ENCODE results near the gene AJUBA.

AJUBA gene

GRCh38 chr14:22981090-22981875 lies 1.1 kb downstream of the AJUBA start:
- H3K9me3 ChIP-seq (ENCODE audit: control insufficient read depth, insufficient read depth, low read length), result no peaks in the 10 kb centered on the region
- peaks cover 13% of the 10 kb centered on the region for H3K4me1 ChIP-seq (ENCODE audit: control insufficient read depth, insufficient read depth, low read length)
- no peak overlapping the region for H3K27ac ChIP-seq (ENCODE audit: low read length)
- no peak for DNase-seq (ENCODE audit: low read depth, low spot score)
- H3K4me3 ChIP-seq (ENCODE audit: low read length), result peak overlapping the region; percentile 59
- no peaks in the 10 kb centered on the region; the same call in 1 of the 2 replicates for H3K36me3 ChIP-seq (ENCODE audit: control insufficient read depth, insufficient read depth, low read length)
- no CpG with 5 or more reads among the region's 76 CpGs for WGBS (ENCODE audit: insufficient coverage, insufficient read length)
- H3K27me3 ChIP-seq (ENCODE audit: control insufficient read depth, insufficient read depth, low read length), result no peaks in the 10 kb centered on the region

DNA sequence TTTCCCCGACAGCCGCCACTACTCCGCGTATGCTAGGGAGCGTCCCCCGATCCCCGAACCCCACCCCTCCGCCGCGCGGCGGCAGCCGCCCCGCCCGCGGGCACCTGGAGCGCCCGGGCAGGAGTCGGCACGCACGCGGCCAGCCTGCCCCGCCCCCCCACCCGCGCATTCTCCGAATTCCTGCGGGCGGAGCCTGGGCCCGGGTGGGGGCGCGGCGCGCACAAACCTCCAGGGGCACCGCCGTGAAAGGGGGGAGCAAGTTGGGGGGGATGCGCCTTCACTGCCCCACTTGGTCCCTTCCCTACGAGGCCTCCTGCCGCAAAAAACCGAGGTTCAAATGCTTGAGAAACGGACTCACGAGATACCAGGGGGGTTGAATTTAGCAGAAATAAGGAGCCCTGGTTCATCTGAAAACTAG lies 1.7 kb downstream of the AJUBA start:
- Histone ChIP-seq H3K9me3 (ENCODE audit: control insufficient read depth, insufficient read depth, low read length) (no peaks in the 10 kb centered on the region), H3K27me3 (ENCODE audit: control insufficient read depth, insufficient read depth, low read length) (no peaks in the 10 kb centered on the region), H3K4me1 (ENCODE audit: control insufficient read depth, insufficient read depth, low read length) (peaks cover 13% of the 10 kb centered on the region), H3K36me3 (ENCODE audit: control insufficient read depth, insufficient read depth, low read length) (no peaks in the 10 kb centered on the region; the same call in 1 of the 2 replicates), H3K4me3 (ENCODE audit: low read length) (peak overlapping the region; percentile 59), H3K27ac (ENCODE audit: low read length) (no peak overlapping the region)
- no peak for DNase-seq (ENCODE audit: low read depth, low spot score)
- WGBS (ENCODE audit: insufficient coverage, insufficient read length), result no CpG with 5 or more reads among the region's 41 CpGs

GRCh38 chr14:22979748-22980392 lies 2.5 kb downstream of the AJUBA start:
- peak overlapping the region; percentile 59; the same call in 1 of the 2 replicates for H3K4me3 ChIP-seq (ENCODE audit: low read length)
- no peaks in the 10 kb centered on the region; the same call in 1 of the 2 replicates for H3K36me3 ChIP-seq (ENCODE audit: control insufficient read depth, insufficient read depth, low read length)
- DNase-seq (ENCODE audit: low read depth, low spot score), result no peak
- peaks cover 13% of the 10 kb centered on the region for H3K4me1 ChIP-seq (ENCODE audit: control insufficient read depth, insufficient read depth, low read length)
- H3K27me3 ChIP-seq (ENCODE audit: control insufficient read depth, insufficient read depth, low read length), result no peaks in the 10 kb centered on the region
- no peaks in the 10 kb centered on the region for H3K9me3 ChIP-seq (ENCODE audit: control insufficient read depth, insufficient read depth, low read length)
- no CpG with 5 or more reads among the region's 8 CpGs for WGBS (ENCODE audit: insufficient coverage, insufficient read length)
- H3K27ac ChIP-seq (ENCODE audit: low read length), result no peak overlapping the region

GRCh38 chr14:22978981-22979671 lies 3.2 kb downstream of the AJUBA start:
- no peaks in the 10 kb centered on the region for H3K9me3 ChIP-seq (ENCODE audit: control insufficient read depth, insufficient read depth, low read length)
- WGBS (ENCODE audit: insufficient coverage, insufficient read length), result no CpG with 5 or more reads among the region's 5 CpGs
- peaks cover 5% of the 10 kb centered on the region for H3K36me3 ChIP-seq (ENCODE audit: control insufficient read depth, insufficient read depth, low read length)
- H3K4me3 ChIP-seq (ENCODE audit: low read length), result no peak overlapping the region
- DNase-seq (ENCODE audit: low read depth, low spot score), result no peak
- no peak overlapping the region for H3K27ac ChIP-seq (ENCODE audit: low read length)
- peaks cover 13% of the 10 kb centered on the region for H3K4me1 ChIP-seq (ENCODE audit: control insufficient read depth, insufficient read depth, low read length)
- H3K27me3 ChIP-seq (ENCODE audit: control insufficient read depth, insufficient read depth, low read length), result no peaks in the 10 kb centered on the region

DNA sequence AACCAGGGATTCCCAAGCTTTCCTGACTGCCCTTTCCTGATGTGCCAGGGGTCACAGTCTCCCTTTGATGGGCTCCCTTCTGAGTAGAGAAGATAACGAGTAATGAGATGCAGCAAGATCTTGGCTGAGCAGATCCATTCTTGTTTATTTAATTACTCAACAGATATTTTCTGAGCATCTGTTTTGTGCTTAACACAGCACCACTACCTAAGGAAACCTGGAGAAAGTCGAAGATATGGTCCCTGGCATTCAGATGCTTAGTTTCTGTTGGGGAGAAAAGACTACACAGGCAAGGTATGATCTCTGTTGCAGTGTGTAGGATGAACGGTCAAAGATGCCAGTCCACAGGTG lies 3.9 kb downstream of the AJUBA start:
- Histone ChIP-seq H3K4me3 (ENCODE audit: low read length) (no peak overlapping the region), H3K4me1 (ENCODE audit: control insufficient read depth, insufficient read depth, low read length) (peaks cover 13% of the 10 kb centered on the region), H3K9me3 (ENCODE audit: control insufficient read depth, insufficient read depth, low read length) (no peaks in the 10 kb centered on the region), H3K27me3 (ENCODE audit: control insufficient read depth, insufficient read depth, low read length) (no peaks in the 10 kb centered on the region), H3K27ac (ENCODE audit: low read length) (no peak overlapping the region), H3K36me3 (ENCODE audit: control insufficient read depth, insufficient read depth, low read length) (peaks cover 9% of the 10 kb centered on the region)
- WGBS (ENCODE audit: insufficient coverage, insufficient read length), result no CpG with 5 or more reads among the region's 3 CpGs
- no peak for DNase-seq (ENCODE audit: low read depth, low spot score)

DNA sequence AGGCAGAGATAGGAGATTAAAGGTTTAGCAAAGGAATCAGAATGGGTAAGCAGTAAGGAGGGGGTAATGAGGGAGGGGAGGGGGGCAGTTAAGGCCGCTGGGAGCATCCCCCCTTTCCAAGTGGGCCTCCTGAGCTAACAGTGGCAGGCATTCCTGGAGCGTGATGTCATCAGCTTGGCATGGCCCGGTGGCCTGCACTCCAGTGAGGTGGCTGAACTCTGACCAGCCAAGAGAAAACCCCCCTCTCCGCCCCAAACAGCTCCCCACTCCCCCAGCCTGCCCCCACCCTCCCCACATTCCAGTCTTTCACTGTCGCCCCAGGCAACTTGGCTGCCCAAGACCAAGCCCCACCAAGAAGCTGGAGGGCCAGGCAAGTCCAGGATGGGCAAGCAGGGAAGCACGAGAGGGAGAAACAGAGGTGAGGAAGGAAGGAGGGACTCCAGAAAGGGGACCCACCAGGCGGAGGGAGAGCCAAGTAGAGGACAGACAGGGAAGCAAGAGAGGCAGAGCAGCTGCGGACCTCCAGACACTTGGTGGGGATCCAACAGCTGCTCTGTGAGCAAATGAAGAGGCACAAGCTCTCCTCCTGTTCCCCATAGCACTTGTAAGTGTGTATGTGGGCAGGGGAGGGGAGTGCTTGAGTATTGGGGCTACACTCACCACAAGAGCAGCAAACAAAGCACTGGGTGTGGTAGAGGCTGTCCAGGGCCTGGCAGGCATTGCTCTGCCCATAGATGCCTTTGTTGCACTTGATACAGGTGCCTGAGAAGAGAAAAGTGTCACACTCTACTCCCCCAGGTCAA lies 4.5 kb downstream of the AJUBA start:
- H3K36me3 ChIP-seq (ENCODE audit: control insufficient read depth, insufficient read depth, low read length), result peaks cover 12% of the 10 kb centered on the region
- peaks cover 11% of the 10 kb centered on the region for H3K4me1 ChIP-seq (ENCODE audit: control insufficient read depth, insufficient read depth, low read length)
- H3K27ac ChIP-seq (ENCODE audit: low read length), result no peak overlapping the region
- H3K4me3 ChIP-seq (ENCODE audit: low read length), result no peak overlapping the region
- H3K9me3 ChIP-seq (ENCODE audit: control insufficient read depth, insufficient read depth, low read length), result no peaks in the 10 kb centered on the region
- WGBS (ENCODE audit: insufficient coverage, insufficient read length), result no CpG with 5 or more reads among the region's 8 CpGs
- peak; percentile 86 for DNase-seq (ENCODE audit: low read depth, low spot score)
- H3K27me3 ChIP-seq (ENCODE audit: control insufficient read depth, insufficient read depth, low read length), result no peaks in the 10 kb centered on the region

DNA sequence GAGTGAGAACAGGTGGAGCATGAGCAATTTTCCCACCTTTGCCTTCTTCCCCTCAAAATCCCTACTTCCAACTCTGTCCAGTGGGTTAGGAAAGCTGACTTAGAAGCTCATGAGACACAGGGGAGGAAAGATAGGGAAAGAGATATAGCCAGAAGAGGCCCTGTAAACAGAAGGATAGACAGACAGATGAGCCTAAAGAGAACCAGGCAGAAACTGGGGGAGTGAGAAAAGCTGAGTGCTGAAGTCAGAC lies 5.0 kb downstream of the AJUBA start:
- H3K4me3 ChIP-seq (ENCODE audit: low read length), result no peak overlapping the region
- no peaks in the 10 kb centered on the region for H3K27me3 ChIP-seq (ENCODE audit: control insufficient read depth, insufficient read depth, low read length)
- H3K9me3 ChIP-seq (ENCODE audit: control insufficient read depth, insufficient read depth, low read length), result no peaks in the 10 kb centered on the region
- H3K4me1 ChIP-seq (ENCODE audit: control insufficient read depth, insufficient read depth, low read length), result peaks cover 10% of the 10 kb centered on the region
- peaks cover 17% of the 10 kb centered on the region for H3K36me3 ChIP-seq (ENCODE audit: control insufficient read depth, insufficient read depth, low read length)
- no peak overlapping the region for H3K27ac ChIP-seq (ENCODE audit: low read length)
- DNase-seq (ENCODE audit: low read depth, low spot score), result no peak

GRCh38 chr14:22976620-22977433 lies 5.5 kb downstream of the AJUBA start:
- no CpG with 5 or more reads among the region's 6 CpGs for WGBS (ENCODE audit: insufficient coverage, insufficient read length)
- Histone ChIP-seq H3K4me1 (ENCODE audit: control insufficient read depth, insufficient read depth, low read length) (peaks cover 10% of the 10 kb centered on the region), H3K4me3 (ENCODE audit: low read length) (no peak overlapping the region)

GRCh38 chr14:22974530-22975313 lies 7.6 kb downstream of the AJUBA start:
- Histone ChIP-seq H3K36me3 (ENCODE audit: control insufficient read depth, insufficient read depth, low read length) (peaks cover 21% of the 10 kb centered on the region), H3K27ac (ENCODE audit: low read length) (no peak overlapping the region)
- DNase-seq (ENCODE audit: low read depth, low spot score), result no peak

More at GRCh38 chr14:22976620-22977433, 5.5 kb downstream of the AJUBA start:
- DNase-seq (ENCODE audit: low read depth, low spot score), result no peak
- Histone ChIP-seq H3K27me3 (ENCODE audit: control insufficient read depth, insufficient read depth, low read length) (no peaks in the 10 kb centered on the region), H3K36me3 (ENCODE audit: control insufficient read depth, insufficient read depth, low read length) (peaks cover 21% of the 10 kb centered on the region), H3K9me3 (ENCODE audit: control insufficient read depth, insufficient read depth, low read length) (no peaks in the 10 kb centered on the region), H3K27ac (ENCODE audit: low read length) (no peak overlapping the region)

More at GRCh38 chr14:22974530-22975313, 7.6 kb downstream of the AJUBA start:
- H3K9me3 ChIP-seq (ENCODE audit: control insufficient read depth, insufficient read depth, low read length), result no peaks in the 10 kb centered on the region
- no CpG with 5 or more reads among the region's 9 CpGs for WGBS (ENCODE audit: insufficient coverage, insufficient read length)
- no peaks in the 10 kb centered on the region for H3K27me3 ChIP-seq (ENCODE audit: control insufficient read depth, insufficient read depth, low read length)
- H3K4me1 ChIP-seq (ENCODE audit: control insufficient read depth, insufficient read depth, low read length), result peaks cover 10% of the 10 kb centered on the region
- no peak overlapping the region for H3K4me3 ChIP-seq (ENCODE audit: low read length)

All from iPS DF 6.9 (cell line).